Spleen (tissue), 7 donors: ENCODE data around the gene MRPS14.

Source experiments
- POLR2A ChIP-seq, 3 donors: fragments of 450-650 bp; IDR thresholded peaks; one replicate each; pipeline ENCODE4 v1.5.1; 2017; ENCODE audit warnings: antibody characterized with exemption in 3 of 3, mild to moderate bottlenecking in 1 of 3
- POLR2AphosphoS5 ChIP-seq, 3 donors: sonication (generic); formaldehyde crosslinking; IDR thresholded peaks; one replicate each; pipeline ENCODE4 v1.5.1; 2017; ENCODE audit warnings: antibody characterized with exemption in 3 of 3
- TF ChIP-seq, protein P1 (sequence below), 11 experiments: fragments of 200-600 bp in 7 of 11; fragments of 450-650 bp in 4 of 11; sonication (generic) in 4 of 11; IDR thresholded peaks in 8 of 11; conservative IDR thresholded peaks in 3 of 11; 1 replicate in 7 of 11; 2 replicates in 4 of 11; pipeline versions ENCODE4 v1.4.0 to v1.8.0; 2016 to 2021; ENCODE audit warnings: antibody characterized with exemption in 11 of 11, inconsistent platforms in 4 of 11, mild to moderate bottlenecking in 1 of 11
- donor health status: DM: no; HTN: no; CAD: no; lungs with moderate emphysema.
- donor health status: DM: no; HTN: no; CAD: no.
- donor health status: DM: no; HTN: no; CAD: no.

DNA sequence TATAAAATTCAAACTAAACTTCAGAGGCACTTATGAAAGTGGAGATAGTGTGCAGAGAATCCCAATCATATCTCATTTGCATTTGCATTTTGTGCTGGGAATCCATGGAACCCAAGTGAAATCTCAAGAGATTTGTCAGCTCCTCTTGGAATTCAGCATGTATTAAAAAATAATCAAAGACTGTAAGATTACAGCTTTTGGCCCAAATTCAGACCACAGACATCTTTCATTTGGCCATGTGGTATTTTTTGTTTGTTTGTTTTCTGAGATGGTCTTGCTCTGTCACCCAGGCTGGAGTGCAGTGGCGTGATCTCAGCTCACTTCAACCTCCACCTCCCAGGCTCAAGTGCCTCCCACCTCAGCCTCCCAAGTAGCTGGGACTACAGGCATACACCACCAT lies 27.3 kb downstream of the MRPS14 start:
- TF ChIP-seq POLR2AphosphoS5 (IDR thresholded peaks at IDR 0.05) (no peak), POLR2A (IDR thresholded peaks at IDR 0.05) (no peak)
- TF ChIP-seq, protein P1, sequence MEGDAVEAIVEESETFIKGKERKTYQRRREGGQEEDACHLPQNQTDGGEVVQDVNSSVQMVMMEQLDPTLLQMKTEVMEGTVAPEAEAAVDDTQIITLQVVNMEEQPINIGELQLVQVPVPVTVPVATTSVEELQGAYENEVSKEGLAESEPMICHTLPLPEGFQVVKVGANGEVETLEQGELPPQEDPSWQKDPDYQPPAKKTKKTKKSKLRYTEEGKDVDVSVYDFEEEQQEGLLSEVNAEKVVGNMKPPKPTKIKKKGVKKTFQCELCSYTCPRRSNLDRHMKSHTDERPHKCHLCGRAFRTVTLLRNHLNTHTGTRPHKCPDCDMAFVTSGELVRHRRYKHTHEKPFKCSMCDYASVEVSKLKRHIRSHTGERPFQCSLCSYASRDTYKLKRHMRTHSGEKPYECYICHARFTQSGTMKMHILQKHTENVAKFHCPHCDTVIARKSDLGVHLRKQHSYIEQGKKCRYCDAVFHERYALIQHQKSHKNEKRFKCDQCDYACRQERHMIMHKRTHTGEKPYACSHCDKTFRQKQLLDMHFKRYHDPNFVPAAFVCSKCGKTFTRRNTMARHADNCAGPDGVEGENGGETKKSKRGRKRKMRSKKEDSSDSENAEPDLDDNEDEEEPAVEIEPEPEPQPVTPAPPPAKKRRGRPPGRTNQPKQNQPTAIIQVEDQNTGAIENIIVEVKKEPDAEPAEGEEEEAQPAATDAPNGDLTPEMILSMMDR (IDR thresholded peaks at IDR 0.05 in 8 of 11, conservative IDR thresholded peaks at IDR 0.05 in 3 of 11): no peak
